Right lobe of liver (tissue), 6 donors: ENCODE data around the gene CRNN. TPM values are rescaled to one million over a fixed set of nuclear protein-coding genes. Genes with fewer than 3 reads are reported as not detected.
A peak's percentile ranks its signal among the peaks of the same experiment; 100 is the strongest.

Experiments
- ATAC-seq, 4 donors: fragments of 200-7000 bp; cut with Tn5 transposase; one replicate each; pipeline ENCODE4 v1.9.1; 2020; ENCODE audit warnings: mild to moderate bottlenecking in 4 of 4, moderate library complexity in 4 of 4
- DNase-seq, 3 donors: peaks; one replicate each; pipeline ENCODE4 v3.0.0-alpha.2; 2020
- H3K27ac ChIP-seq, 3 donors: fragments of 200-600 bp; one replicate each; pipeline ENCODE4 v1.8.0; 2022
- H3K27me3 ChIP-seq, 2 donors: fragments of 200-600 bp; one replicate each; pipeline ENCODE4 v1.8.0; 2022
- H3K36me3 ChIP-seq, 4 donors: fragments of 200-600 bp; sonication (generic) in 1 of 4; one replicate each; pipeline versions ENCODE4 v1.5.1 to v1.8.0; 2017 to 2022; ENCODE audit warnings: control low read depth in 1 of 4
- H3K4me1 ChIP-seq, 4 donors: fragments of 200-600 bp; sonication (generic) in 1 of 4; one replicate each; pipeline versions ENCODE4 v1.5.1 to v1.8.0; 2017 to 2022; ENCODE audit warnings: control low read depth in 1 of 4
- H3K4me3 ChIP-seq, 3 donors: fragments of 200-600 bp; one replicate each; pipeline ENCODE4 v1.8.0; 2022
- H3K9me3 ChIP-seq, 4 donors: fragments of 200-600 bp; sonication (generic) in 1 of 4; one replicate each; pipeline versions ENCODE4 v1.5.1 to v1.8.0; 2017 to 2022; ENCODE audit warnings: control low read depth in 1 of 4
- POLR2A ChIP-seq: fragments of 450-650 bp; IDR thresholded peaks from one replicate; pipeline ENCODE4 v1.6.1; 2017; ENCODE audit warnings: antibody characterized with exemption, mild to moderate bottlenecking
- WGBS: methylation state at CpG from one replicate; pipeline ENCODE4 v1.1.6; 2018; ENCODE audit warnings: low coverage, low lambda C conversion rate; ENCODE audit not compliant: insufficient coverage; ENCODE audit errors: missing lambda C conversion rate; 5-methylcytosine and 5-hydroxymethylcytosine counted together
- intact Hi-C, 2 donors: fragments of 100-400 bp; cut with DNase I; formaldehyde crosslinking; loops; one replicate each; pipeline versions ENCODE4 v1.11.2 to v1.14.1; 2022
- total RNA-seq, 6 experiments: library from RNA; depleted of rRNA in 2 of 6; stranded (reverse); fragments of >200 nt in 2 of 6; fragmentation: NEBNext Ultra II Directional in 3 of 6; extraction: Animal tissue kit (Norgen Biotek cat#: 25700) in 3 of 6; gene quantifications; one replicate each; pipeline versions ENCODE4 v1.1.0 to v1.2.4, GENCODE V29; 2016 to 2023
- TF ChIP-seq, protein P1 (sequence below), 4 donors: fragments of 200-600 bp in 3 of 4; fragments of 450-650 bp in 1 of 4; IDR thresholded peaks; one replicate each; pipeline versions ENCODE4 v1.5.1 to v1.8.0; 2016 to 2022; ENCODE audit warnings: antibody characterized with exemption in 4 of 4, mild to moderate bottlenecking in 2 of 4
- donor health status: DM: no; HTN: yes; CAD: no.
- donor health status: DM: no; HTN: no; CAD: no.
- donor health status: DM: no; HTN: no; CAD: no.
- donor health status: DM: no; HTN: yes; CAD: no.
- donor health status: DM: no; HTN: yes; CAD: no.

CRNN gene
- total RNA-seq, 6 experiments from 2014 or later: not detected

DNA sequence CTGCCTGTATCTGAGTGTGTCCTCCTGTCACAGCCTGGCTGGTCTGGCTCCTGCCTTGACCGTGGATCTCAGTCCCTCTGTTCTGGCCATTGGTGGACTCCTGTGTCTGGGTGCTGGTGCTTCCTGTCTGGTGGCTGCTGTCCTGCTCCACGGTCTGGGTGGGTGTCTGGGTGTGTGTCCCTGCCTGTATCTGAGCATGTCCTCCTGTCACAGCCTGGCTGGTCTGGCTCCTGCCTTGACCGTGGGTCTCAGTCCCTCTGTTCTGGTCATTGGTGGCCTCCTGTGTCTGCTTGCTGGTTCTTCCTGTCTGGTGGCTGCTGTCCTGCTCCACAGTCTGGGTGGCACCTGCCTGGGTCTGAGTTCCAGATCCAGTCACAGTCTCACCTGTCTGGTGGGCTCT lies 4.0 kb downstream of the CRNN start:
- no peaks in the 10 kb centered on the region for H3K4me1 ChIP-seq
- peak in 1 of 4 donors; percentile 31 for ATAC-seq

GRCh38 chr1:152408664-152409063 lies 5.4 kb downstream of the CRNN start:
- no peak for ATAC-seq
- no peaks in the 10 kb centered on the region for H3K9me3 ChIP-seq
- DNase-seq: no peak
- no peaks in the 10 kb centered on the region for H3K27me3 ChIP-seq
- no peak overlapping the region for H3K27ac ChIP-seq
- H3K4me3 ChIP-seq: no peak overlapping the region
- no peaks in the 10 kb centered on the region for H3K36me3 ChIP-seq
- intact Hi-C loops: no loop called here
- TF ChIP-seq POLR2A: no peak
- TF ChIP-seq, protein P1, sequence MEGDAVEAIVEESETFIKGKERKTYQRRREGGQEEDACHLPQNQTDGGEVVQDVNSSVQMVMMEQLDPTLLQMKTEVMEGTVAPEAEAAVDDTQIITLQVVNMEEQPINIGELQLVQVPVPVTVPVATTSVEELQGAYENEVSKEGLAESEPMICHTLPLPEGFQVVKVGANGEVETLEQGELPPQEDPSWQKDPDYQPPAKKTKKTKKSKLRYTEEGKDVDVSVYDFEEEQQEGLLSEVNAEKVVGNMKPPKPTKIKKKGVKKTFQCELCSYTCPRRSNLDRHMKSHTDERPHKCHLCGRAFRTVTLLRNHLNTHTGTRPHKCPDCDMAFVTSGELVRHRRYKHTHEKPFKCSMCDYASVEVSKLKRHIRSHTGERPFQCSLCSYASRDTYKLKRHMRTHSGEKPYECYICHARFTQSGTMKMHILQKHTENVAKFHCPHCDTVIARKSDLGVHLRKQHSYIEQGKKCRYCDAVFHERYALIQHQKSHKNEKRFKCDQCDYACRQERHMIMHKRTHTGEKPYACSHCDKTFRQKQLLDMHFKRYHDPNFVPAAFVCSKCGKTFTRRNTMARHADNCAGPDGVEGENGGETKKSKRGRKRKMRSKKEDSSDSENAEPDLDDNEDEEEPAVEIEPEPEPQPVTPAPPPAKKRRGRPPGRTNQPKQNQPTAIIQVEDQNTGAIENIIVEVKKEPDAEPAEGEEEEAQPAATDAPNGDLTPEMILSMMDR (IDR thresholded peaks at IDR 0.05): no peak
- H3K4me1 ChIP-seq: no peaks in the 10 kb centered on the region
- WGBS: 75% methylated on average over 4 of the region's 4 CpGs

More for the DNA sequence above, 4.0 kb downstream of the CRNN start:
- intact Hi-C loops: no loop called here
- no peak for DNase-seq
- no peak overlapping the region for H3K27ac ChIP-seq
- H3K4me3 ChIP-seq: no peak overlapping the region
- no peaks in the 10 kb centered on the region for H3K36me3 ChIP-seq
- WGBS: no CpG with 5 or more reads among the region's 3 CpGs
- H3K9me3 ChIP-seq: no peaks in the 10 kb centered on the region
- TF ChIP-seq, protein P1 (IDR thresholded peaks at IDR 0.05): no peak
- TF ChIP-seq POLR2A: no peak
- H3K27me3 ChIP-seq: no peaks in the 10 kb centered on the region

DNA sequence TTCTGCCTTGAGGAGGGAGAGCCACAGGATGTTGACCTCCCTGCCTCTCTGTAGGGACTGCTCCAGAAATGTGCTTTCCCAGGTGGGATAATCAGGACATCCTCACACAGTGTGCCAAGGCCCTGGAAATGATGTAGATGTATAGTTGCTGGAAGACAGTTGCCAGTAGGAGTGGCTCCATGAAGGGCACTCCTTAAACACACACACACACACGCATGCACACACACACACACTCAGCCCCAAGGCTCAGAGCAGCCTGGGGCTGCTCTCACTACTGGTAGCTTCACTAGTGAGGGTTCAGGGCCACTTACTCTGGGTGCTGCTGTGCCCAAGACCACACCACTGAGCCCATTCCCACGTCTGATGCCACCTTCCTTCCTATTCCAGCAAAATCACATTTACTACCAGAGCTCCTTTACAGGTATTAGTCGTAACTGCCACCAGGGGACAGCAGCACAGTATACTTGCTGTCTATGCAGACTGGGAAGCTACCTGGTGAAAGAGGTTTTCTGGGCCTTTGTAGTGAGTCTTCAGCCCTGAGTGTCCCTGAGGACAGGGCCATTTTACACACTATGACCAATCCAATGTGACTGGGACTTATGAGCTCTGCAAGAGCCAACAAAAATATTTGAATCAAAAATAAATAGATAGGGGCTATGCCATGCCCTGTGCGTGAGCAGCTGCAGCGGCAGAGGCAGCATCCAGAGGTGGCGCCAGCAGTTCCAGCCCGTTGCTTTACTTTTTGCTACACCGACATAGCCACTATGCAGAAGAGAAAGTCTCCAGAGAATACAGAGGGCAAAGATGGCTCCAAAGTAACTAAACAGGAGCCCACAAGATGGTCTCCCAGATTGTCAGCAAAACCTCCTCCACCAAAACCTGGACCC lies 15.0 kb downstream of the CRNN start:
- ATAC-seq (peak; percentile 46 to 59 (median 50)), DNase-seq (no peak)
- no peak overlapping the region for H3K27ac ChIP-seq
- no peak overlapping the region for H3K4me3 ChIP-seq
- H3K4me1 ChIP-seq: no peaks in the 10 kb centered on the region
- H3K36me3 ChIP-seq: no peaks in the 10 kb centered on the region
- TF ChIP-seq POLR2A: no peak
- TF ChIP-seq, protein P1 (IDR thresholded peaks at IDR 0.05): peak; percentile 18 to 42 (median 29)
- intact Hi-C loops: no loop called here
- 45% methylated on average over 7 of the region's 8 CpGs for WGBS
- no peaks in the 10 kb centered on the region for H3K9me3 ChIP-seq
- peaks cover 0 to 5% of the 10 kb centered on the region in 2 donors for H3K27me3 ChIP-seq

GRCh38 chr1:152397474-152397873 lies 16.6 kb downstream of the CRNN start:
- intact Hi-C loops: no loop called here
- Histone ChIP-seq H3K27ac (no peak overlapping the region), H3K36me3 (no peaks in the 10 kb centered on the region), H3K4me1 (no peaks in the 10 kb centered on the region), H3K27me3 (peaks cover 0 to 5% of the 10 kb centered on the region in 2 donors), H3K9me3 (no peaks in the 10 kb centered on the region), H3K4me3 (no peak overlapping the region)
- no peak for ATAC-seq
- no peak for DNase-seq
- WGBS: 60% methylated on average over 1 of the region's 5 CpGs
- no peak for TF ChIP-seq POLR2A
- TF ChIP-seq, protein P1 (IDR thresholded peaks at IDR 0.05): no peak
